Left ventricle myocardium inferior (tissue), 1 donor: ENCODE results near the gene CHODL. TPM values are rescaled to one million over a fixed set of nuclear protein-coding genes. Genes with fewer than 3 reads are reported as not detected.
A peak's percentile ranks its signal among the peaks of the same experiment; 100 is the strongest.

ENCODE experiments used
- DNase-seq: peaks from one replicate; pipeline ENCODE4 v3.0.0-alpha.2; 2020
- H3K27ac ChIP-seq: fragments of 200-600 bp; replicated peaks from 2 replicates; pipeline ENCODE4 v1.8.0; 2021
- H3K27me3 ChIP-seq: fragments of 200-600 bp; 2 replicates; pipeline ENCODE4 v1.8.0; 2021; ENCODE audit warnings: low read depth
- H3K36me3 ChIP-seq: fragments of 200-600 bp; 2 replicates; pipeline ENCODE4 v1.8.0; 2021
- H3K4me1 ChIP-seq: fragments of 200-600 bp; 2 replicates; pipeline ENCODE4 v1.8.0; 2021
- H3K4me3 ChIP-seq: fragments of 200-600 bp; 2 replicates; pipeline ENCODE4 v1.8.0; 2021; ENCODE audit warnings: mild to moderate bottlenecking, moderate library complexity
- H3K9me3 ChIP-seq: fragments of 200-600 bp; replicated peaks from 2 replicates; pipeline ENCODE4 v1.8.0; 2021
- intact Hi-C: fragments of 100-400 bp; cut with micrococcal nuclease; formaldehyde crosslinking; loops from one replicate; pipeline ENCODE4 v1.11.0; 2022
- total RNA-seq: library from RNA; stranded (reverse); fragmentation: NEBNext Ultra II Directional; extraction: Animal tissue kit (Norgen Biotek cat#: 25700); gene quantifications from one replicate; pipeline ENCODE4 v1.2.1, GENCODE V29; 2021
- TF ChIP-seq, protein P1 (sequence below): fragments of 200-600 bp; IDR thresholded peaks from 2 replicates; pipeline ENCODE4 v1.8.0; 2021; ENCODE audit warnings: antibody characterized with exemption, mild to moderate bottlenecking, borderline replicate concordance
- donor health status: DM: no; HTN: yes; CAD: no; lungs with severe emphysema.

CHODL gene
- total RNA-seq, 1 donor from 2014 or later = 0.25 TPM

DNA sequence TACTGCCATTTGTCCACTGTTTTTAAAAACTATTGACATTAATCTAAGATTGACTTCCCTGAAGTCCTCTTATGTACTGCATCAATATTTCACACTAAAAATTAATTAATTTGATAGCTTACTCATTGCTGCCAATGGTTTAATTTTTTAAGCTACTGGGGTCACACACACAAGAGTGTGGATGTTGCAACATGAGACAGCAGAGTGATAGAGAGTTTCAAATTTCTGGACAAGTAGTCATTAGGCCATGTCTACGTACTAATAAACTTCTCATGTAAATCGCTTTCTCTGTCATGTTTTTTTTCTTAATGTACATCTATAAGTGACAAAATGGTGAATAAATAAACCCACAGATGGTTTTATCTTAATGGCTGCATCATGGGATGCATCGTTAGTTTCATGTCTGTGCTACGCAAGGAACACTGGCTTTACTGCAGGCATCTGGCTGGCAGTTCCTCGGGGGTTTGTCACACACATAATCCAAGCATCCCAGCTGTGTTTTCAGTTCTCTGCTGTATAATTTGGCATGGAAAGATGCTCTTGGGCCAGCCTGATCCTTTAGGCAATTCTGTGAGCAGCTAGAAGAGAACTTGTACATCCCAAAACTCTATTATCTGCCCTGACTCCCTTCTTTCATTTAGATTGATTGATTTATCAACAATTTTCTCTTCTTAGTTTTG, 16.4 kb upstream of the CHODL start:
- no peak overlapping the region for H3K4me3 ChIP-seq
- TF ChIP-seq, protein P1, sequence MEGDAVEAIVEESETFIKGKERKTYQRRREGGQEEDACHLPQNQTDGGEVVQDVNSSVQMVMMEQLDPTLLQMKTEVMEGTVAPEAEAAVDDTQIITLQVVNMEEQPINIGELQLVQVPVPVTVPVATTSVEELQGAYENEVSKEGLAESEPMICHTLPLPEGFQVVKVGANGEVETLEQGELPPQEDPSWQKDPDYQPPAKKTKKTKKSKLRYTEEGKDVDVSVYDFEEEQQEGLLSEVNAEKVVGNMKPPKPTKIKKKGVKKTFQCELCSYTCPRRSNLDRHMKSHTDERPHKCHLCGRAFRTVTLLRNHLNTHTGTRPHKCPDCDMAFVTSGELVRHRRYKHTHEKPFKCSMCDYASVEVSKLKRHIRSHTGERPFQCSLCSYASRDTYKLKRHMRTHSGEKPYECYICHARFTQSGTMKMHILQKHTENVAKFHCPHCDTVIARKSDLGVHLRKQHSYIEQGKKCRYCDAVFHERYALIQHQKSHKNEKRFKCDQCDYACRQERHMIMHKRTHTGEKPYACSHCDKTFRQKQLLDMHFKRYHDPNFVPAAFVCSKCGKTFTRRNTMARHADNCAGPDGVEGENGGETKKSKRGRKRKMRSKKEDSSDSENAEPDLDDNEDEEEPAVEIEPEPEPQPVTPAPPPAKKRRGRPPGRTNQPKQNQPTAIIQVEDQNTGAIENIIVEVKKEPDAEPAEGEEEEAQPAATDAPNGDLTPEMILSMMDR = no peak
- H3K27ac ChIP-seq = no peak overlapping the region
- no peaks in the 10 kb centered on the region for H3K4me1 ChIP-seq
- intact Hi-C loops = no loop called here
- no peaks in the 10 kb centered on the region for H3K9me3 ChIP-seq
- no peaks in the 10 kb centered on the region for H3K27me3 ChIP-seq
- no peaks in the 10 kb centered on the region for H3K36me3 ChIP-seq
- no peak for DNase-seq

DNA sequence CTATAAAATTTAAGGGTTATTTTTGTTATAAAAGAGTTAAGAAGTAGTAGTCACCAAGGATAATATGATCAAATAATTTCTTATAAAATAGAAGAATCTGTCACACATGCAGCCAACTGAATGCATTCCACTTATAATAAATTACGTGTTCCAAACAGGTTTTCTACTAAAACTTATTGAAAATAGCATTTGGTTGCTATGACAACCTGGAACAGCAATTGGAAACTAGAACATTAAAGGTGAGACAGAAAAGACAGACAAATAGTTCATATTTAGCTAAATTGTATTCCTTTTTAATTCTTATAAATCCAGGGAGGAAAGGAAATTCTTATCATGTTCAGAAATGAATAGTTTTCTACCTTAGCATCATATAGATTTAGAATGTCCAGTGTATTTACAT, 9.1 kb upstream of the CHODL start:
- intact Hi-C loops = no loop called here
- no peak overlapping the region for H3K27ac ChIP-seq
- TF ChIP-seq, protein P1 = no peak

DNA sequence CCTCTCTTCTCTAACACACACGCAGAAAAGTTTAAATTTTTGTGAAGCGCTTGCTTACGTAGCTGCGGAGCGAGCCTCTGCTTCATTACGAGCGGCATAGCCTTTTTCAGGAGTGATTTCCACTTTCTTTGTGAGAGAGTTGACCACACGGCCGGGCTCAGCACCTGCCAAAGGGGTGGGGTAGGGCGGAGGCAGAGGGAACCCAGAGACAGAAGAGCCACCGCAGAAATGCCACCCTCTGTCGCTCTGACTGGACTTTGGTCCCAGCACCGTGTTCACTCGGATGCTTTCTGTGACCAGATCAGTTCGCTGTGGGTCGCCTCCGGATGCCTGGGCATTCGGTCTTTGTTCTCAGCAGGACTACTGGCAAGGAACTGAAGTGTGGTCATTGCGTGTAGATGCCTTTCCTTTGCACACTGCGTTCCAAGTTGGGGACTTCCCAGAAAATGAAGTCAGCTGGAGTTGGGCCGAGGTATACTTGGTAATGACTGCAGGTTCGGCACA, 883 bp downstream of the CHODL start:
- TF ChIP-seq, protein P1 = no peak
- intact Hi-C loops = no loop called here
- peaks cover 11% of the 10 kb centered on the region for H3K4me1 ChIP-seq
- peak overlapping the region; percentile 60 for H3K4me3 ChIP-seq
- no peaks in the 10 kb centered on the region for H3K36me3 ChIP-seq
- DNase-seq = no peak
- H3K9me3 ChIP-seq = no peaks in the 10 kb centered on the region
- no peak overlapping the region for H3K27ac ChIP-seq
- H3K27me3 ChIP-seq = peaks cover 43% of the 10 kb centered on the region

More for the DNA sequence above, 9.1 kb upstream of the CHODL start:
- no peak for DNase-seq
- Histone ChIP-seq H3K36me3 (no peaks in the 10 kb centered on the region), H3K4me3 (no peak overlapping the region), H3K9me3 (no peaks in the 10 kb centered on the region), H3K4me1 (no peaks in the 10 kb centered on the region), H3K27me3 (no peaks in the 10 kb centered on the region)

DNA sequence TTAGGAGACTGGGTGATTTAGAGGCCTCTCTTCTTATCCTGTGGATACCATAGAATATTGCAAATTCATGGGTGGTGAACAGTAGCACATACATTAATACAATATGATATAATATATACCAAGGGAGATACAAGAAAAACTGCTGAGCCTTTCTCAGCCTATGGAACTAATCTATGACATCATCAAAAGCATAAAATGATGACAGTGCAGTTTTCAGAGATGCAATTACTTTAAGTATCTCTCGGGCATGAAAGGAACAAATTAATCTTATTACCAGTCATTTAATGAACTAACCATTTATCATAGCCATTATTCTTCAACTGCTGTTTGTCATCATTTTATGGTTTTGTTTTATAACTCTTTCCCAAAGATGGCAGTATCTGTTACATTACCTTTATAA, 3.5 kb downstream of the CHODL start:
- no peak for DNase-seq
- no peak overlapping the region for H3K27ac ChIP-seq
- H3K27me3 ChIP-seq = peaks cover 32% of the 10 kb centered on the region
- TF ChIP-seq, protein P1 = no peak
- peaks cover 11% of the 10 kb centered on the region for H3K4me1 ChIP-seq
- H3K9me3 ChIP-seq = no peaks in the 10 kb centered on the region
- intact Hi-C loops = no loop called here
- H3K4me3 ChIP-seq = no peak overlapping the region
- H3K36me3 ChIP-seq = no peaks in the 10 kb centered on the region

DNA sequence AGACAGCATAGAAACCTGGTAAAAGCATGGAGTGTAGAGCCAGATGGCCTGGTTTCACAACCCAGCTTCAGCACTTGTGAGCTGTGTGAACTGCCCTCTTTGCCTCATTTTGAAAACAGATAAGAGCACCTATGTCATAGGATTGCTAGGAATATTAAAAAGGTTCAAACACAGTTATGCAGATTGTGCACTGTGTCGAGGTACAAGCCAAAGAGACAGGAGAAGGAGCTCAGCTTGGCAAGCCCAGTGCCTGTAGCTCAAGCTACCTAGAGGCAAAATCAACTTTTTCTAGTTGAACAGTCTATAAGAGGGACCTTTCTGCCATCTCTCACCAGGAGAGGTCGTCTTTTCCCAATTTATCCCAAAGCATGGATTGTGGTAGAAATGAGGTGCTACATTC, 5.0 kb downstream of the CHODL start:
- intact Hi-C loops = no loop called here
- no peak overlapping the region for H3K27ac ChIP-seq

More for the DNA sequence above, 5.0 kb downstream of the CHODL start:
- no peaks in the 10 kb centered on the region for H3K36me3 ChIP-seq
- DNase-seq = no peak
- peaks cover 8% of the 10 kb centered on the region for H3K4me1 ChIP-seq
- no peaks in the 10 kb centered on the region for H3K9me3 ChIP-seq
- no peak overlapping the region for H3K4me3 ChIP-seq
- peaks cover 17% of the 10 kb centered on the region for H3K27me3 ChIP-seq
- TF ChIP-seq, protein P1 = no peak
